Loucy (cell line): ENCODE measurements around the gene KCNN3.

Experiments used
- H2AFZ ChIP-seq: fragments of 200-600 bp; sonication (generic); 2 replicates; pipeline ENCODE4 v1.6.0; 2016; ENCODE audit warnings: antibody characterized with exemption, mild to moderate bottlenecking, low read length, moderate library complexity
- H3F3A ChIP-seq: fragments of 200-600 bp; 2 replicates; pipeline ENCODE4 v1.6.0; 2016; ENCODE audit warnings: antibody characterized with exemption, low read depth, mild to moderate bottlenecking
- H3K27me3 ChIP-seq: fragments of 200-600 bp; sonication (generic); 2 replicates; pipeline ENCODE4 v1.6.1; 2014; ENCODE audit warnings: low read length, mild to moderate bottlenecking; ENCODE audit not compliant: insufficient read depth, poor library complexity, severe bottlenecking
- H3K36me3 ChIP-seq: fragments of 200-600 bp; sonication (generic); 2 replicates; pipeline ENCODE4 v1.6.1; 2016; ENCODE audit warnings: low read length; ENCODE audit not compliant: insufficient read depth
- H3K4me1 ChIP-seq: fragments of 200-600 bp; sonication (generic); 2 replicates; pipeline ENCODE4 v1.5.1; 2014; ENCODE audit warnings: low read length, mild to moderate bottlenecking; ENCODE audit not compliant: insufficient read depth, poor library complexity, severe bottlenecking
- H3K4me2 ChIP-seq: fragments of 200-600 bp; sonication (generic); 2 replicates; pipeline ENCODE4 v1.6.0; 2014; ENCODE audit warnings: antibody characterized with exemption, low read length, low read depth, mild to moderate bottlenecking; ENCODE audit not compliant: poor library complexity, severe bottlenecking
- H3K4me3 ChIP-seq: fragments of 200-600 bp; sonication (generic); 2 replicates; pipeline ENCODE4 v1.5.1; 2014; ENCODE audit warnings: low read length, mild to moderate bottlenecking, mixed read lengths; ENCODE audit not compliant: poor library complexity, severe bottlenecking
- H3K79me2 ChIP-seq: fragments of 200-600 bp; sonication (generic); 2 replicates; pipeline ENCODE4 v1.6.1; 2014; ENCODE audit warnings: low read length; ENCODE audit not compliant: insufficient read depth
- H3K9ac ChIP-seq: fragments of 200-600 bp; sonication (generic); 2 replicates; pipeline ENCODE4 v1.6.0; 2014; ENCODE audit warnings: mild to moderate bottlenecking, low read depth, low read length, moderate library complexity; ENCODE audit not compliant: poor library complexity, severe bottlenecking
- H3K9me2 ChIP-seq: fragments of 200-600 bp; sonication (generic); replicated peaks from 2 replicates; pipeline ENCODE4 v1.6.1; 2016; ENCODE audit warnings: low read depth, low read length, mixed read lengths
- H3K9me3 ChIP-seq: fragments of 200-600 bp; sonication (generic); 2 replicates; pipeline ENCODE4 v1.6.1; 2014; ENCODE audit warnings: mild to moderate bottlenecking, antibody characterized with exemption, low read length, low read depth; ENCODE audit not compliant: insufficient read depth
- H4K20me1 ChIP-seq: fragments of 200-600 bp; sonication (generic); 2 replicates; pipeline ENCODE4 v1.6.0; 2014; ENCODE audit warnings: antibody characterized with exemption, low read length, mild to moderate bottlenecking; ENCODE audit not compliant: insufficient read depth, poor library complexity, severe bottlenecking
- CTCF ChIP-seq: fragments of 200-600 bp; sonication (generic); conservative IDR thresholded peaks from 2 replicates; pipeline ENCODE4 v1.5.1; 2014; ENCODE audit warnings: mild to moderate bottlenecking, antibody characterized with exemption, low read length
- EZH2phosphoT487 ChIP-seq: fragments of 200-600 bp; IDR thresholded peaks from 2 replicates; pipeline ENCODE4 v1.6.1; 2018; ENCODE audit warnings: antibody characterized with exemption, mild to moderate bottlenecking, moderate library complexity, borderline replicate concordance

The KCNN3 gene

GRCh38 chr1:154741327-154741726 is 128.8 kb downstream of the KCNN3 start:
- Histone ChIP-seq H4K20me1 (no peaks in the 10 kb centered on the region), H3K4me3 (no peak overlapping the region), H3K9me2 (no peaks in the 10 kb centered on the region), H3K79me2 (no peaks in the 10 kb centered on the region), H3F3A (no peaks in the 10 kb centered on the region), H3K36me3 (no peaks in the 10 kb centered on the region), H3K27me3 (peaks cover 6% of the 10 kb centered on the region), H3K4me1 (peaks cover 20% of the 10 kb centered on the region), H3K4me2 (no peak overlapping the region), H2AFZ (no peak overlapping the region), H3K9me3 (no peaks in the 10 kb centered on the region), H3K9ac (no peak overlapping the region)
- TF ChIP-seq EZH2phosphoT487 (no peak), CTCF (no peak)

GRCh38 chr1:154739654-154740053 is 130.4 kb downstream of the KCNN3 start:
- no peak overlapping the region for H2AFZ ChIP-seq
- no peak overlapping the region for H3K4me3 ChIP-seq
- H3K4me1 ChIP-seq: peaks cover 3% of the 10 kb centered on the region
- H3F3A ChIP-seq: no peaks in the 10 kb centered on the region
- H3K4me2 ChIP-seq: no peak overlapping the region
- H3K9me2 ChIP-seq: no peaks in the 10 kb centered on the region
- H3K9me3 ChIP-seq: no peaks in the 10 kb centered on the region
- TF ChIP-seq EZH2phosphoT487: no peak
- TF ChIP-seq CTCF: no peak
- no peak overlapping the region for H3K9ac ChIP-seq
- peaks cover 6% of the 10 kb centered on the region for H3K27me3 ChIP-seq
- no peaks in the 10 kb centered on the region for H3K79me2 ChIP-seq
- no peaks in the 10 kb centered on the region for H4K20me1 ChIP-seq
- H3K36me3 ChIP-seq: no peaks in the 10 kb centered on the region

- no peaks in the 10 kb centered on the region for H3K9me3 ChIP-seq
- no peaks in the 10 kb centered on the region for H3F3A ChIP-seq
- no peaks in the 10 kb centered on the region for H3K4me1 ChIP-seq
- H3K4me2 ChIP-seq: no peak overlapping the region
- no peaks in the 10 kb centered on the region for H3K9me2 ChIP-seq
- H3K36me3 ChIP-seq: no peaks in the 10 kb centered on the region
- H3K9ac ChIP-seq: no peak overlapping the region
- H4K20me1 ChIP-seq: no peaks in the 10 kb centered on the region
- no peak for TF ChIP-seq CTCF
- TF ChIP-seq EZH2phosphoT487: no peak
- no peaks in the 10 kb centered on the region for H3K79me2 ChIP-seq
- no peak overlapping the region for H3K4me3 ChIP-seq
- peaks cover 6% of the 10 kb centered on the region for H3K27me3 ChIP-seq
- H2AFZ ChIP-seq: no peak overlapping the region
Observed at GRCh38 chr1:154736841-154737240, 133.2 kb downstream of the KCNN3 start.
